Hepatocyte (in vitro differentiated cells): ENCODE measurements around the gene GRK5. TPM values are rescaled to one million over a fixed set of nuclear protein-coding genes. Genes with fewer than 3 reads are reported as not detected.

Experiments
- DNase-seq: peaks from one replicate; pipeline ENCODE4 v3.0.0-alpha.2; 2016; ENCODE audit warnings: low spot score
- H2AFZ ChIP-seq: fragments of 200-600 bp; sonication (generic); 2 replicates; pipeline ENCODE4 v1.6.0; 2016; ENCODE audit warnings: antibody characterized with exemption, mild to moderate bottlenecking
- H3K27ac ChIP-seq: fragments of 200-600 bp; sonication (generic); 2 replicates; pipeline ENCODE4 v1.5.1; 2016; ENCODE audit warnings: mild to moderate bottlenecking
- H3K27me3 ChIP-seq: fragments of 200-600 bp; sonication (generic); 2 replicates; pipeline ENCODE4 v1.6.1; 2016
- H3K36me3 ChIP-seq: fragments of 200-600 bp; sonication (generic); replicated peaks from 2 replicates; pipeline ENCODE4 v1.5.1; 2016; ENCODE audit warnings: low read depth; ENCODE audit not compliant: insufficient read depth
- H3K4me1 ChIP-seq: fragments of 200-600 bp; sonication (generic); 2 replicates; pipeline ENCODE4 v1.5.1; 2016; ENCODE audit warnings: mild to moderate bottlenecking, moderate library complexity; ENCODE audit not compliant: insufficient read depth
- H3K4me2 ChIP-seq: fragments of 200-600 bp; sonication (generic); 2 replicates; pipeline ENCODE4 v1.6.0; 2016
- H3K4me3 ChIP-seq: fragments of 200-600 bp; sonication (generic); 2 replicates; pipeline ENCODE4 v1.5.1; 2016; ENCODE audit warnings: mild to moderate bottlenecking
- H3K79me2 ChIP-seq: fragments of 200-600 bp; sonication (generic); 2 replicates; pipeline ENCODE4 v1.6.0; 2017; ENCODE audit warnings: mild to moderate bottlenecking
- H3K9me2 ChIP-seq: fragments of 200-600 bp; sonication (generic); replicated peaks from 2 replicates; pipeline ENCODE4 v1.6.0; 2017; ENCODE audit warnings: mild to moderate bottlenecking; ENCODE audit not compliant: insufficient read depth
- H3K9me3 ChIP-seq: fragments of 200-600 bp; sonication (generic); 2 replicates; pipeline ENCODE4 v1.5.1; 2016; ENCODE audit warnings: low read depth, mild to moderate bottlenecking
- H4K20me1 ChIP-seq: fragments of 200-600 bp; sonication (generic); 2 replicates; pipeline ENCODE4 v1.6.0; 2016; ENCODE audit warnings: mild to moderate bottlenecking; ENCODE audit not compliant: insufficient read depth, poor library complexity, severe bottlenecking
- CTCF ChIP-seq: fragments of 200-600 bp; sonication (generic); IDR thresholded peaks from 2 replicates; pipeline ENCODE4 v1.5.1; 2016; ENCODE audit warnings: antibody characterized with exemption, mild to moderate bottlenecking; ENCODE audit not compliant: poor library complexity
- EZH2 ChIP-seq: fragments of 200-600 bp; sonication (generic); IDR thresholded peaks from 2 replicates; pipeline ENCODE4 v1.6.1; 2016; ENCODE audit warnings: antibody characterized with exemption, mild to moderate bottlenecking, borderline replicate concordance
- EZH2phosphoT487 ChIP-seq: fragments of 200-600 bp; sonication (generic); IDR thresholded peaks from one replicate; pipeline ENCODE4 v1.6.1; 2018; ENCODE audit warnings: antibody characterized with exemption, mild to moderate bottlenecking, low read depth, moderate library complexity; ENCODE audit not compliant: unreplicated experiment, severe bottlenecking
- WGBS: methylation state at CpG from one replicate; pipeline ENCODE4 v1.1.6; 2016; ENCODE audit warnings: low lambda C conversion rate; ENCODE audit errors: missing lambda C conversion rate; 5-methylcytosine and 5-hydroxymethylcytosine counted together
- polyA plus RNA-seq: library from polyadenylated mRNA; unstranded; fragments of >200 nt; fragmentation: Nextera tagmentation; extraction: Ambion mirVana; gene quantifications from 2 replicates; pipeline ENCODE4 v1.2.1, GENCODE V29; 2016
- total RNA-seq: library from RNA; depleted of rRNA; stranded (reverse); fragments of >200 nt; gene quantifications from 2 replicates; pipeline ENCODE4 v1.2.3, GENCODE V29; 2014

GRK5 gene
- total and polyA plus RNA-seq, 2 experiments from 2014 or later: 7.6 to 19.9 TPM

- H3K9me2 ChIP-seq: no peaks in the 10 kb centered on the region
- H3K36me3 ChIP-seq: no peaks in the 10 kb centered on the region
- H3K4me1 ChIP-seq: peaks cover 20% of the 10 kb centered on the region
- H3K79me2 ChIP-seq: peaks cover 36% of the 10 kb centered on the region
- no peak for DNase-seq
- H3K27me3 ChIP-seq: no peaks in the 10 kb centered on the region
- H3K27ac ChIP-seq: no peak overlapping the region
- H2AFZ ChIP-seq: no peak overlapping the region
- H3K9me3 ChIP-seq: no peaks in the 10 kb centered on the region
- no peak overlapping the region for H3K4me3 ChIP-seq
- WGBS: 50% methylated on average over 2 of the region's 6 CpGs
- H4K20me1 ChIP-seq: peaks cover 7% of the 10 kb centered on the region
- H3K4me2 ChIP-seq: no peak overlapping the region
- TF ChIP-seq CTCF: no peak
- TF ChIP-seq EZH2phosphoT487: no peak
- no peak for TF ChIP-seq EZH2
Observed at GRCh38 chr10:119291223-119291900, 84.0 kb downstream of the GRK5 start.

GRCh38 chr10:119292968-119293760, 85.8 kb downstream of the GRK5 start:
- Histone ChIP-seq H3K9me3 (no peaks in the 10 kb centered on the region), H3K27ac (no peak overlapping the region), H2AFZ (no peak overlapping the region), H3K4me3 (no peak overlapping the region), H3K36me3 (no peaks in the 10 kb centered on the region), H3K27me3 (no peaks in the 10 kb centered on the region), H3K4me2 (no peak overlapping the region), H3K79me2 (peaks cover 40% of the 10 kb centered on the region), H3K9me2 (no peaks in the 10 kb centered on the region), H4K20me1 (peaks cover 7% of the 10 kb centered on the region), H3K4me1 (peaks cover 20% of the 10 kb centered on the region)
- 86% methylated on average over 11 of the region's 11 CpGs for WGBS
- TF ChIP-seq CTCF (no peak), EZH2 (no peak), EZH2phosphoT487 (no peak)
- DNase-seq: no peak

- Histone ChIP-seq H3K9me3 (no peaks in the 10 kb centered on the region), H2AFZ (no peak overlapping the region), H3K4me2 (no peak overlapping the region), H3K9me2 (no peaks in the 10 kb centered on the region), H3K4me1 (peaks cover 9% of the 10 kb centered on the region), H3K79me2 (peaks cover 44% of the 10 kb centered on the region), H3K4me3 (no peak overlapping the region), H3K27me3 (no peaks in the 10 kb centered on the region), H4K20me1 (peaks cover 7% of the 10 kb centered on the region), H3K36me3 (no peaks in the 10 kb centered on the region), H3K27ac (no peak overlapping the region)
- DNase-seq: no peak
- no peak for TF ChIP-seq CTCF
- no peak for TF ChIP-seq EZH2phosphoT487
- TF ChIP-seq EZH2: no peak
- WGBS: 96% methylated on average over 4 of the region's 4 CpGs
Observed at GRCh38 chr10:119296703-119297102, 89.3 kb downstream of the GRK5 start.
